Measurements from ENCODE around the gene MRPS18A. TPM values are rescaled to one million over a fixed set of nuclear protein-coding genes. Genes with fewer than 3 reads are reported as not detected.
A peak's percentile ranks its signal among the peaks of the same experiment; 100 is the strongest.

MRPS18A gene
- total and polyA plus RNA-seq, 3 donors from 2014 or later, result 37.5 to 63.0 (median 48.6) TPM

DNA sequence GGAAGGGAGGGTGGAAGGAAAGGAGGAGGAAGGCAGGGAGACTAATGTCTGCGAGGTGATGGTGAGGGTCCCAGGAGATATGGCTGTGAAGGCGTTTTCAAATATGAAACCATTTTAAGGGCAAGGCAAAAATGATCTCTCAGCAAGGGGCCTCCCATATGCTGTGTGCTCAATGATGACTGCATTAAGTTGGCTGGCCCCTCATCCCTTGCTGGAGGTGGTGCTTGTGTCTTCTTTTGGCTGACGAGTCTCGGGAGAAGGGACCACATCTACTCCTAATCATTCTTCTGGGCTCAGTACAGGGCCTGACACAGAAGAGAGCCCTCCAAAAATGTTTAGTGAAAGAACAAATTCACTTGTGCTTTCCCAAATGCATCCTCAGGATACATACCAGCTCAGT is 23.0 kb upstream of the MRPS18A start:
- no peaks in the 10 kb centered on the region for H3K9me3 ChIP-seq
- H3K27ac ChIP-seq, result no peak overlapping the region
- no peaks in the 10 kb centered on the region for H3K36me3 ChIP-seq (ENCODE audit: low read depth, missing control alignments)
- intact Hi-C loops (cut with DNase I; ENCODE audit: low total_unique reads), result no loop called here
- no peak for DNase-seq
- no peaks in the 10 kb centered on the region for H3K27me3 ChIP-seq
- 84 to 91% methylated on average over 4 of the region's 4 CpGs for WGBS, 2 donors
- no peaks in the 10 kb centered on the region for H3K4me1 ChIP-seq
- no peak overlapping the region for H3K4me3 ChIP-seq
- TF ChIP-seq POLR2A (IDR thresholded peaks at IDR 0.05), result no peak
- no peak for TF ChIP-seq CTCF (IDR thresholded peaks at IDR 0.05)

- TF ChIP-seq CTCF (IDR thresholded peaks at IDR 0.05), result no peak
- no peak for TF ChIP-seq POLR2A (IDR thresholded peaks at IDR 0.05)
- DNase-seq, result no peak
- no peak overlapping the region for H3K27ac ChIP-seq
- H3K4me3 ChIP-seq, result no peak overlapping the region
- H3K36me3 ChIP-seq (ENCODE audit: low read depth, missing control alignments), result no peaks in the 10 kb centered on the region
- no peaks in the 10 kb centered on the region for H3K27me3 ChIP-seq
- no peaks in the 10 kb centered on the region for H3K4me1 ChIP-seq
- WGBS, 2 donors, result 60 to 70% methylated on average over 7 of the region's 7 CpGs
- intact Hi-C loops (cut with DNase I; ENCODE audit: low total_unique reads), result no loop called here
- H3K9me3 ChIP-seq, result no peaks in the 10 kb centered on the region
Observed at GRCh38 chr6:43709654-43710303, 22.2 kb upstream of the MRPS18A start.

- H3K27me3 ChIP-seq, result no peaks in the 10 kb centered on the region
- H3K4me1 ChIP-seq, result no peaks in the 10 kb centered on the region
- H3K4me3 ChIP-seq, result no peak overlapping the region
- intact Hi-C loops (cut with DNase I; ENCODE audit: low total_unique reads), result no loop called here
- H3K9me3 ChIP-seq, result no peaks in the 10 kb centered on the region
- 70 to 77% methylated on average over 5 of the region's 5 CpGs for WGBS, 2 donors
- H3K27ac ChIP-seq, result no peak overlapping the region
- H3K36me3 ChIP-seq (ENCODE audit: low read depth, missing control alignments), result no peaks in the 10 kb centered on the region
- DNase-seq, result peak; percentile 22
- TF ChIP-seq CTCF (IDR thresholded peaks at IDR 0.05) (no peak), POLR2A (IDR thresholded peaks at IDR 0.05) (no peak)
Observed at GRCh38 chr6:43708860-43709653, 21.5 kb upstream of the MRPS18A start.

DNA sequence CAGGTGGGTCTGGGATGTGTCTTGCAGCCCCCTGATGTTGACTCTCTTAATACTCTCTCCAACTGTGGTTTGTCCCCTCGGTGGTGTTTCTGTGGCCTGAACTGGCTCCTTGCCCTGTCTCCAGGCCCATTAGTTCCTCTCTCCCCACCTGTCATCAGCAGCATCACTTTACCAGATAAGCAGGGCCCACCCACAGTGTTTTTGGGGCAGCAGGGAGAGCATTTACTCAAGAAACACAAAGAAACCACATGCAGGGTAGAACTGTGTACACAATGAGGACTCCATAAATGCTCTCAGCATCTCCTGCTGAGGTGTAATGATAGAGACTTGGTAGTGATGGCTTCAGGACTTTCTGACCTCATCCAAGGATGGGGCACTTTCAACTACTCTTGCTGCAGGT is 20.2 kb upstream of the MRPS18A start:
- H3K4me1 ChIP-seq, result no peaks in the 10 kb centered on the region
- DNase-seq, result no peak
- WGBS, 2 donors, result 58 to 71% methylated on average over 1 of the region's 1 CpG
- no peaks in the 10 kb centered on the region for H3K9me3 ChIP-seq
- intact Hi-C loops (cut with DNase I; ENCODE audit: low total_unique reads), result no loop called here
- TF ChIP-seq CTCF (IDR thresholded peaks at IDR 0.05), result no peak
- no peak overlapping the region for H3K4me3 ChIP-seq
- H3K27ac ChIP-seq, result no peak overlapping the region
- no peaks in the 10 kb centered on the region for H3K36me3 ChIP-seq (ENCODE audit: low read depth, missing control alignments)
- H3K27me3 ChIP-seq, result no peaks in the 10 kb centered on the region

All from testis (tissue), 3 donors.